GM18502 (cell line): ENCODE results near the gene SH3BP2.

Experiments
- ATAC-seq: cut with Tn5 transposase; IDR thresholded peaks from one replicate; pipeline ENCODE4 v1.9.1; 2021; ENCODE audit warnings: mild to moderate bottlenecking; ENCODE audit not compliant: unreplicated experiment, poor library complexity

SH3BP2 gene

GRCh38 chr4:2792711-2793585 is at the start of gene SH3BP2:
TSS of gene SH3BP2 (plus strand) at chr4:2793085. CDS start at chr4:2820618, 27,533 bp downstream.
- ATAC-seq: peak; percentile 41

GRCh38 chr4:2743518-2744445 is 49.1 kb upstream of the SH3BP2 start:
- ATAC-seq: no peak

GRCh38 chr4:2744576-2745270 is 48.2 kb upstream of the SH3BP2 start:
- no peak for ATAC-seq

DNA sequence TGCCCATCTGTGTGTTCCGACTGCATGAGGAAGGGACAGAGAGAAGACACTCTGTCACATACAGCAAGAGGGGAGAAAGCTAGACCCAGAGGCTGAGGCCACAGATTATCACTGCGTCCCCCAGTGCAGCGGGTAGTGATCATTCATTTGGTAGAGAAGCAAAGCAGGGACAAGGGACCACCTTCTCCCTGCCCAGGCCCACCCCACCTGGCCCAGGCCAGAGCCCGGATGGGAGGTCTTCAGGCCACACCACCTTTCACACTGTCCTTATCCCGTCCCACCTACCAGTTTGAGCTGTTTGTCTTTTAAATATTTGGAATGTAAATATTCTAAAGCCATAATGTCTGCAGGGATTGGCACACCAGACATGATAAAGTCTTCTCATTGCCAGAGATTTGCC is 47.4 kb upstream of the SH3BP2 start:
- ATAC-seq: no peak

DNA sequence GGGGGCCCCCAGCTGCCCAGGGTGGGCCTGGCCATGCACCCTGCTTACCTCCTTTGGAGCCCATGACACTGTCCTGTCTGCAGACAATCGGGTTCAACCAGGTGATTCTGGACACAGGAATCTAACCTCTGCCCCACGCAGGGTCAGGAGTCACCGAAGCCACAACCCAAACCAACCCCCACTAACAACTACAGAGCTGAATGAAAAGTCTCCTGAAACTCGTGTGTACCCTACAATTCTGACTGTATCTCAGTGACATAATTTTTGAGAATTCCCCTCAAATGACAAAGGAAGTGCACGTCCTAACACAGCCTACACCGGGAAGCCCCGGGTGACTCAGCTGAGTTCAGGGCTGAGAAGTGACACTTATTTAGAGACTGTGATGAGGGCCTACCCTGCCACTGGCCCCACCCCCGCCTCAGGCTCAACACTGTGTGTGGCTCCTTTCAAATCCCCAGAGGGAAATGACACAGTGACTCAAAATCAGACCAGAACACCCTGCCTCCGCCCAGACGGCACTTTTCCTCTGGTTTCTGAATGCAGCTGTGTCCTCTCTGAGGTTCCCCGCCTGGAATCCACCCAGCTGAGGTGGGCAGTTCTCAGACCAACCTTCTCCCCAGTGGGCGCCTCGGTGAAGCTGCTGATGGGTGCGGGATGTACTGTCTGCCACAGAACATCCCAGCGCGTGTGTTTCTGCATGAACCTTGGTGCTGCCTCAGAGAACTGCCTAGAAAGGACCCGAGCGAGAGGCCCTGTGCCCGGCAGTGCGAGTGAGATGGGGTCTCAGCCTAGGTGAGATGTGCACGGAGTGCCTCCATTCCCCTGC is 46.7 kb upstream of the SH3BP2 start:
- ATAC-seq: peak; percentile 93

- no peak for ATAC-seq
Observed at GRCh38 chr4:2746891-2747695, 45.8 kb upstream of the SH3BP2 start.

DNA sequence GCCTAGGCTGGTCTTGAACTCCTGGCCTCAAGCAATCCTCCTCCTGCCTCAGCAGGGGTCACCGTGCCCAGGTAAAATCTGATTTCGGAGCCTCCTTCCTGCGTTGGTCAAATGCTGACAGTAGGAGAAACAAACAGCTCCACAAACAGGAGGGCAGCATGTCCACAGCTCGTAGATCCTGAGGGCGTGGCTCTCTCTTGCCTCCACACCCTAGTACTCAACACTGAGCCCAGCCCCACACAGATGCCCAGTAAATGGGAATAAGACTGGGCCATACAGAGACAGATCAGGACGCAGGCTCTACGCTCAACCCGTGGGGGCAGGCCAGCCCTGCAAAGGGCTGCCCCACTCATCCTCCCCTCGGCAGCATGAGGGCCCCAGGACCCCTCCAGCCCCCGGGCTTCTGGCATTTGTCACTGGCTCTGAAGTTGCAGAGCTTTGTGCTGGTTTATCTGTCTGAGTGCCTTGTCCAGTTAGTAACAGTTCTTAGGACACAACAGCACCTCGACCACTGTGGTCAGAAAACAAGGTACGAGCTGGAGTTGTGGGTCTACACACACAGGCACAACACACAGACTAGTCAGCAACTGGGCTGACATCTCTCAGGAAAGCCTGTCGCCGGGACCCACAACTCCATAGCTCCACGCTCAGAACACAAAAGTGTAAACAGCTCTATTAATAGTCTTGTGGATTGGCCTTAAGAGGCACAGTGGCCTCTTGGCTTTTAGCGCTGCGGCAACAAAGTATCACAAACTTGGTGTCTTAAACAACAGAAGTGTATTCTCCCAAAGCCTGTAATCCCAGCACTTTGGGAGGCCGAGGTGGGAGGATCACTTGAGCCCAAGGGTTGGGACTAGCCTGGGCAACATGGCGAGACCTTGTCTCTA is 41.9 kb upstream of the SH3BP2 start:
- no peak for ATAC-seq

DNA sequence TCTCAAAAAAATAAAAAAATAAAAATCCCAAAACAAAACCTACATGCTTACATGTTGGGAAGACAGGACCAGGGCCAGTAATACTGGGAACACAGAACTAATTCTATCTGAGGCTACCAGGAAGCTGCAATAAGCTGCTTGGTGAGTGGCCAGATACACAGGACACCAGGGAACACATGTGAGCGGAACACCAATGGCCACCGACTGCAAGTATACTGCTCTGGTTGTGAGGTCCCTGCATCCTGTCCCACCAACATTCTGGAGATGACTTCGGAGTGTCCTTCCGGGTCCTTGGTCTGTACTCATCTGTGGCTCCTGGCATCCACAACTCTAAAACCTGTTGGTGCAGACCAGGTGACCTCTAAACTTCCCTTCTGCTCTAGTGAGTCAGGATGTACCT is 39.4 kb upstream of the SH3BP2 start:
- no peak for ATAC-seq

- no peak for ATAC-seq
Observed at GRCh38 chr4:2754848-2755819, 37.8 kb upstream of the SH3BP2 start.

DNA sequence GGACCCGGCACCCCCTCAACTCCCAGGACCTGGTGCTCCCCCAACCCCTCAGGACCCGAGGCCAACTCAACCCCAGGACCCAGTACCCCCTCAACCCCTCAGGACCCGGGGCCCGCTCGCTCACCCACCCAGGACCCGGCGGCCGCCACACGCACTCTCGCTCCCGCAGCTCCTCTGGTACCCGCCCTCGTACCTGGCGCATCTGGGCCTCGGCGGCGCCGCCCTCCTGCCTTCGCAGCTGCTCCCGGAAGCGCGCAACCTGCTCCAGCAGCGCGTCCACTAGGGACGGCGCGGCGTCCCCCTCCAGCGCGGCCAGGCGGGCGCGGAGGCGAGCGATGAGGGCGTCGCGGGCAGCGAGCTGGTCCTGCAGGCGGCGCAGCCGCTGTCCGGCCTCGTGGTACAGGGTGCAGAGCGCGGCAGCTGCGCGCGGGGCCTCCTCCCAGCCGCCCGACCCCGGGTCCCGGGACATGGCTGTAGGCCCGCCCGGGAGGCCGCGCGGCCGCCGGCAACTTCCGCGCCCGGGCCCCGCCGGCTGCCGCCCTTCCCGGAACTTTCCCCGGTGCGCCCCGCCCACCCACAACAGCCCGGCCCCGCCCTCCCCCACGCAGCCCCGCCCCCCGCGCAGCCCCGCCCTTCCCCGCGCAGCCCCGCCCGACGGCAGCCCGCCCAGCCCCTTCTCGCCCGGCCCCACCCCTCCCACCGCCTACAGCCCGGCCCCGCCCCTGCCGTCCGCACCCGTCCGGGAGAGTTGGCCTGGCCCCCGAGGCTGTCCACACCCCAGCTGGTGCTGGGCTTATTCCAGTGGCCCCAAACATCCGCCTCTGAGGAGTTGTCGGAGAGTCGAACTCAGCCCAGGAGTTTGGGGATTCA is 36.8 kb upstream of the SH3BP2 start, which contains the start of gene TNIP2:
TNIP2 (minus strand) TSS at position 516 of the 870 bp plus-strand sequence; CDS start at position 469, 47 bp downstream.
- peak; percentile 72 for ATAC-seq

- ATAC-seq: no peak
Observed at GRCh38 chr4:2756691-2757350, 36.1 kb upstream of the SH3BP2 start.

GRCh38 chr4:2757426-2757825 is 35.5 kb upstream of the SH3BP2 start:
- ATAC-seq: no peak

GRCh38 chr4:2761035-2761923 is 31.6 kb upstream of the SH3BP2 start:
- ATAC-seq: no peak

- no peak for ATAC-seq
Observed at GRCh38 chr4:2762048-2762447, 30.8 kb upstream of the SH3BP2 start.
